Testis (tissue), 3 donors: ENCODE measurements around the gene ZPBP2. TPM values are rescaled to one million over a fixed set of nuclear protein-coding genes. Genes with fewer than 3 reads are reported as not detected.

ENCODE experiments used
- DNase-seq: peaks from one replicate; pipeline ENCODE4 v3.0.0-alpha.2; 2019
- H3K27ac ChIP-seq, 2 donors: fragments of 200-600 bp; sonication (generic); one replicate each; pipeline ENCODE4 v1.5.1; 2019
- H3K27me3 ChIP-seq: fragments of 200-600 bp; sonication (generic); one replicate; pipeline ENCODE4 v1.5.1; 2019
- H3K36me3 ChIP-seq: fragments of 200-600 bp; sonication (generic); one replicate; pipeline ENCODE4 v1.5.1; 2017; ENCODE audit warnings: low read depth; ENCODE audit errors: missing control alignments
- H3K4me1 ChIP-seq: fragments of 200-600 bp; sonication (generic); one replicate; pipeline ENCODE4 v1.5.1; 2019
- H3K4me3 ChIP-seq, 2 donors: fragments of 200-600 bp; sonication (generic); one replicate each; pipeline ENCODE4 v1.5.1; 2017 to 2019
- H3K9me3 ChIP-seq: fragments of 200-600 bp; sonication (generic); one replicate; pipeline ENCODE4 v1.5.1; 2017
- POLR2A ChIP-seq: fragments of 450-650 bp; IDR thresholded peaks from one replicate; pipeline ENCODE4 v1.6.1; 2017; ENCODE audit warnings: antibody characterized with exemption, mild to moderate bottlenecking, moderate library complexity
- WGBS, 2 donors: methylation state at CpG; one replicate each; pipeline ENCODE4 v1.1.5; 2018; 5-methylcytosine and 5-hydroxymethylcytosine counted together
- intact Hi-C: fragments of 100-400 bp; cut with DNase I; formaldehyde crosslinking; loops from one replicate; pipeline ENCODE4 v1.15.1; 2023; ENCODE audit warnings: low total_unique reads
- polyA plus RNA-seq: library from polyadenylated mRNA; stranded (reverse); fragments of 350-450 nt; fragmentation: Illumina TruSeq; extraction: RNeasy Lipid Tissue Mini Kit (QIAGEN cat#74804); gene quantifications from one replicate; pipeline ENCODE4 v1.2.3, GENCODE V29; 2014; ENCODE audit warnings: low read depth, low replicate concordance; ENCODE audit not compliant: insufficient read depth
- total RNA-seq, 2 donors: library from RNA; depleted of rRNA; stranded (reverse); fragments of >200 nt; gene quantifications; one replicate each; pipeline ENCODE4 v1.2.3, GENCODE V29; 2016
- TF ChIP-seq, protein P1 (sequence below), 3 experiments: fragments of 450-650 bp in 2 of 3; fragments of 200-600 bp in 1 of 3; sonication (generic) in 1 of 3; IDR thresholded peaks; one replicate each; pipeline ENCODE4 v1.5.1; 2016 to 2019; ENCODE audit warnings: antibody characterized with exemption in 3 of 3, mild to moderate bottlenecking in 2 of 3, moderate library complexity in 1 of 3

Gene ZPBP2
- total and polyA plus RNA-seq, 3 donors from 2014 or later = 45.1 to 224 (median 63.1) TPM

DNA sequence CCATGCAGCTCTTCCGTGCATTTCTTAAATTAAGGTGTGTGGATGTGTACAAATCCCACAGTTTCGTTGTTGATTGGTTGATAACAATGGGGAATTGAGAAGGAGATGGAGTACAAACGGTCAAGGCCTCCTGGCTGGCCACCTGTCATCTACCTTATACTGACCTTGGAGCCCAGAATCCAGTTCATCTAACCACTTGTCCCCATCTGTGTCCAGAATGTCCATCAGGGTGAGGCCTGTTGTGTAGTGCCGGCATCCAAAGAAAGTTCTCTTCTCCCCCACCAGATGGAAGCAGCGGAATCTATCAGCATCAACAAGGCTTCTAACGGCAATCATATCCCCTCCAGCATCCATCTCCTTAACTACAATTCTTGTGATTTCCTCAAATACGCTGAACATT lies 48.9 kb downstream of the ZPBP2 start:
- Histone ChIP-seq H3K27ac (no peak overlapping the region), H3K4me3 (no peak overlapping the region), H3K36me3 (no peaks in the 10 kb centered on the region), H3K4me1 (no peaks in the 10 kb centered on the region), H3K27me3 (no peaks in the 10 kb centered on the region), H3K9me3 (no peaks in the 10 kb centered on the region)
- intact Hi-C loops = no loop called here
- 85 to 91% methylated on average over 7 of the region's 7 CpGs for WGBS, 2 donors
- TF ChIP-seq, protein P1, sequence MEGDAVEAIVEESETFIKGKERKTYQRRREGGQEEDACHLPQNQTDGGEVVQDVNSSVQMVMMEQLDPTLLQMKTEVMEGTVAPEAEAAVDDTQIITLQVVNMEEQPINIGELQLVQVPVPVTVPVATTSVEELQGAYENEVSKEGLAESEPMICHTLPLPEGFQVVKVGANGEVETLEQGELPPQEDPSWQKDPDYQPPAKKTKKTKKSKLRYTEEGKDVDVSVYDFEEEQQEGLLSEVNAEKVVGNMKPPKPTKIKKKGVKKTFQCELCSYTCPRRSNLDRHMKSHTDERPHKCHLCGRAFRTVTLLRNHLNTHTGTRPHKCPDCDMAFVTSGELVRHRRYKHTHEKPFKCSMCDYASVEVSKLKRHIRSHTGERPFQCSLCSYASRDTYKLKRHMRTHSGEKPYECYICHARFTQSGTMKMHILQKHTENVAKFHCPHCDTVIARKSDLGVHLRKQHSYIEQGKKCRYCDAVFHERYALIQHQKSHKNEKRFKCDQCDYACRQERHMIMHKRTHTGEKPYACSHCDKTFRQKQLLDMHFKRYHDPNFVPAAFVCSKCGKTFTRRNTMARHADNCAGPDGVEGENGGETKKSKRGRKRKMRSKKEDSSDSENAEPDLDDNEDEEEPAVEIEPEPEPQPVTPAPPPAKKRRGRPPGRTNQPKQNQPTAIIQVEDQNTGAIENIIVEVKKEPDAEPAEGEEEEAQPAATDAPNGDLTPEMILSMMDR (IDR thresholded peaks at IDR 0.05) = no peak
- no peak for TF ChIP-seq POLR2A
- no peak for DNase-seq

DNA sequence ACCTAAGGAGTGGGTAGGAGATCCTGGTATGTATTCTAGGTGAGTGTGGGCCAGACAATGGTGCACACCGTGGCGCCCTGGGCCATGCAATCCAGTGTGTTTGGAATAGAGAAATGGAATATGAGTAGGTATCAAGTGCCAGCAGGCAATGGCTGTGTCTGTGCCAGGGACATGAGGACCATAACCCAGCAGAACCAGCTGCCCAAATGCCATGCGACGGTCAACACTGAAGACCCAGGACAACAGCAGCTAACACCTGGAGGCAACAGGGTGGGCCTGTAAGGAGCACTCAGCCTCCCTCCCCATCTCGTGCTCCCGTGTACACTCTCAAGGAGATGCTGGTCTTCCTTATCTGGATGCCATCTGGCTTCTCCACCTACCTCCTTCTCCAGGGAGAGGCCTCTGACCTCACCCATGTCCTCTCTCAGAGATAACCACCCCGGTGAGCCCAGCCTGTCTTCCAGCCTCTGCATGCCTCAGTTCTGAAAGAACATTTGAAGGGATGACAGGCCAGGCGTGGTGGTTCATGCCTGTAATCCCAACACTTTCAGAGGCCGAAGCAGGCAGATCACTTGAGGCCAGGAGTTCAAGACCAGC lies 51.2 kb downstream of the ZPBP2 start:
- no peaks in the 10 kb centered on the region for H3K36me3 ChIP-seq
- no peaks in the 10 kb centered on the region for H3K9me3 ChIP-seq
- no peak overlapping the region for H3K27ac ChIP-seq
- H3K4me3 ChIP-seq = no peak overlapping the region
- 91 to 96% methylated on average over 9 of the region's 9 CpGs for WGBS, 2 donors
- intact Hi-C loops = no loop called here
- H3K27me3 ChIP-seq = no peaks in the 10 kb centered on the region
- DNase-seq = no peak
- TF ChIP-seq, protein P1 (IDR thresholded peaks at IDR 0.05) = no peak
- no peak for TF ChIP-seq POLR2A
- no peaks in the 10 kb centered on the region for H3K4me1 ChIP-seq

DNA sequence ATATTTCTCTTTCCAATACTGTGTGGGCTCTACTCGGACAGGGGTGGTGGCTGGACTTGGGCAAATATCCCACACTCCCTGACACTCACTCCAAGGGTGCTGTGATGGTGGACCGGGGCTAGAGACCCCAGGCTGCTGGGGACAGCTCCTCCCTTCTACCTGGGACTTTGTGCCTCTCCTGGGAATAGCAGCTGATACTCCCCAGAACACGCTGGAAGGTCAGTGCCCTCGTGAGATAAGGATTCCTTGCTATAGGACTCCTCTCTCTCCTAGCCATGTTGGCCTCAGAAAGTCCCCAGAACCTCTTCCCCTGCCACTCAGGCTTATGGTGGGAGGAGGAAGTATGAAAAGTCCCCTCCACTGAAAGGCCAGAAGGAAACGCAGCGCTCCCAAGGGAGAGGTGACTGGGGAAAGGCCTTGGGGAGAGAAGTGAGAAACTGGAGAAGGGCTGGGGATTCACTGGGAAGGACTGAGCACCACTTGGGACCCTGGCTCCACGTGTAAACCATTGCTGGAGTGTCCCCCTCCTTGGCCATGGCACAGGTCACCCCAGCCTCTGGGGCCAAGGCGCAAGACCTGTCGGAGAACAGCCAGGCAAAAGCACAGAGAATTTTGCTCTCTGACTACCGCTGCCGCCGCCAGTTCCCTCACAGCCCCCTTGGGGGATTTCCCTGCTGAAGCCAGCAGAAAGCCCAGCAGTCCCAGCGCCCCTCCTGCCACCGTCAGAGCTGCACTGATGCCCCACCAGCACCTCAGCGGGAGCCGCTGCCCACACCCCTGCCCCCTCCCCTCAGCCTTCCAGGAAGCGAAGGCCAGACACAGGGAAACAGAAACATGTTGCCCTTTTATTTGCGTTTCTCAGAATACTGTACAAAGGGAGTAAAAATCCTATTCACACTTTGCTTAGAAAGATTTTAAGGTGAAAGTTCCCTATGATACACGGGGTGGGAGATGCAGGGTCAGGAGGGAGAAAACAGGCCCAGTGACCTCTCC lies 52.5 kb downstream of the ZPBP2 start:
- H3K27me3 ChIP-seq = no peaks in the 10 kb centered on the region
- H3K4me1 ChIP-seq = no peaks in the 10 kb centered on the region
- TF ChIP-seq, protein P1 (IDR thresholded peaks at IDR 0.05) = no peak
- no peak for TF ChIP-seq POLR2A
- whole genome bisulfite sequencing, 2 donors = 61 to 64% methylated on average over 16 to 19 of the region's 19 CpGs
- no peak overlapping the region for H3K27ac ChIP-seq
- DNase-seq = peak; percentile 22
- H3K36me3 ChIP-seq = no peaks in the 10 kb centered on the region
- no peaks in the 10 kb centered on the region for H3K9me3 ChIP-seq
- intact Hi-C loops = no loop called here
- no peak overlapping the region for H3K4me3 ChIP-seq

DNA sequence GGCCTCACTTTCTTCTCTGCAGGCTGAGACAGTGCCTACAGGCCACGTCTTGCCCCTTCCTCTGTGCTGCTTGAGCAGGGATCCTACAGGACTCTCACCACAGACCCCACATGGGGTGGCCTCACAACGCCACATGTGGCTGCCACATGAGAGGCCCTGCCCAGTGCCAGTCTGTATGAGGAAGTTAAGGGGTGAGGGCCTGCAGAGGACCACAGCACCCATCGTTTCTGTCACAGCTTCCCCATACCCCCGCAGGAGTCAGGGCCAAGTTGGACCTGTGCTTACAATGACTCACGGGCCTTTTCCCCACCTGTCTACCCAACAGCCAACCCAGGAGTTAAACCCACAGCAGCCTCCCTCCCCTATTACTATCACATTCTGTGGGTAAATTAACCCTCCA lies 53.3 kb downstream of the ZPBP2 start:
- no peak for TF ChIP-seq POLR2A
- TF ChIP-seq, protein P1 (IDR thresholded peaks at IDR 0.05) = no peak
- Histone ChIP-seq H3K36me3 (no peaks in the 10 kb centered on the region), H3K4me1 (peaks cover 5% of the 10 kb centered on the region), H3K4me3 (no peak overlapping the region), H3K9me3 (no peaks in the 10 kb centered on the region), H3K27ac (no peak overlapping the region), H3K27me3 (no peaks in the 10 kb centered on the region)
- intact Hi-C loops = no loop called here
- 77 to 94% methylated on average over 3 to 5 of the region's 5 CpGs for WGBS, 2 donors
- DNase-seq = no peak
